ENCODE data around the gene AHCYL2. TPM values are rescaled to one million over a fixed set of nuclear protein-coding genes. Genes with fewer than 3 reads are reported as not detected.

Gene AHCYL2
- total RNA-seq, 4 donors from 2014 or later: 33.5 to 61.2 (median 41.7) TPM

DNA sequence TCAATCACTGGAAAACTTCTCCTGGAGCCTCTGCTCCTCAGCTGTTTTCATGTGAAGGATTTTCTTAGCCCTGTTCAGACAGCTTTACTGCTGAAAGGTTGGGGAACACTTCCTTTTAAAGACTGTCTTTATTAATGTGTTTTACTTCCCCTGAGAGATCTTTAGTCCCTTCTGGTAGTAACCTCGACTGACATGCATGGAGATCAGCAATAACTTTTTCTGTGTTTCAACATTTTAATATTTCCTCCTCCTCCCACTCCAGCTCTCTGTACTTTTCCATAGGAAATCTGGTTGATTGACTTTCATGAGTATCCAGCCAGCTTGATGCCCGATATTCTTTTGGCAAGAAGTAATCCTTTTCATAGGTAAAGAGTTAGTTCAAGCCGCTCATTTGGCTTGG lies 146.7 kb downstream of the AHCYL2 start:
- no peak for DNase-seq (ENCODE audit: low spot score in 2 of 2)
- no peaks in the 10 kb centered on the region for H3K36me3 ChIP-seq
- peaks cover 29% of the 10 kb centered on the region for H3K4me1 ChIP-seq
- no peaks in the 10 kb centered on the region for H3K27me3 ChIP-seq
- TF ChIP-seq POLR2A (IDR thresholded peaks at IDR 0.05) (no peak), EP300 (IDR thresholded peaks at IDR 0.05) (no peak), POLR2AphosphoS5 (IDR thresholded peaks at IDR 0.05) (no peak)
- TF ChIP-seq, protein P1, sequence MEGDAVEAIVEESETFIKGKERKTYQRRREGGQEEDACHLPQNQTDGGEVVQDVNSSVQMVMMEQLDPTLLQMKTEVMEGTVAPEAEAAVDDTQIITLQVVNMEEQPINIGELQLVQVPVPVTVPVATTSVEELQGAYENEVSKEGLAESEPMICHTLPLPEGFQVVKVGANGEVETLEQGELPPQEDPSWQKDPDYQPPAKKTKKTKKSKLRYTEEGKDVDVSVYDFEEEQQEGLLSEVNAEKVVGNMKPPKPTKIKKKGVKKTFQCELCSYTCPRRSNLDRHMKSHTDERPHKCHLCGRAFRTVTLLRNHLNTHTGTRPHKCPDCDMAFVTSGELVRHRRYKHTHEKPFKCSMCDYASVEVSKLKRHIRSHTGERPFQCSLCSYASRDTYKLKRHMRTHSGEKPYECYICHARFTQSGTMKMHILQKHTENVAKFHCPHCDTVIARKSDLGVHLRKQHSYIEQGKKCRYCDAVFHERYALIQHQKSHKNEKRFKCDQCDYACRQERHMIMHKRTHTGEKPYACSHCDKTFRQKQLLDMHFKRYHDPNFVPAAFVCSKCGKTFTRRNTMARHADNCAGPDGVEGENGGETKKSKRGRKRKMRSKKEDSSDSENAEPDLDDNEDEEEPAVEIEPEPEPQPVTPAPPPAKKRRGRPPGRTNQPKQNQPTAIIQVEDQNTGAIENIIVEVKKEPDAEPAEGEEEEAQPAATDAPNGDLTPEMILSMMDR (IDR thresholded peaks at IDR 0.05): no peak
- H3K9me3 ChIP-seq: no peaks in the 10 kb centered on the region
- peak overlapping the region; percentile 39 for H3K27ac ChIP-seq
- H3K4me3 ChIP-seq: peak overlapping the region; percentile 24
- 39% methylated on average over 3 of the region's 3 CpGs for WGBS

DNA sequence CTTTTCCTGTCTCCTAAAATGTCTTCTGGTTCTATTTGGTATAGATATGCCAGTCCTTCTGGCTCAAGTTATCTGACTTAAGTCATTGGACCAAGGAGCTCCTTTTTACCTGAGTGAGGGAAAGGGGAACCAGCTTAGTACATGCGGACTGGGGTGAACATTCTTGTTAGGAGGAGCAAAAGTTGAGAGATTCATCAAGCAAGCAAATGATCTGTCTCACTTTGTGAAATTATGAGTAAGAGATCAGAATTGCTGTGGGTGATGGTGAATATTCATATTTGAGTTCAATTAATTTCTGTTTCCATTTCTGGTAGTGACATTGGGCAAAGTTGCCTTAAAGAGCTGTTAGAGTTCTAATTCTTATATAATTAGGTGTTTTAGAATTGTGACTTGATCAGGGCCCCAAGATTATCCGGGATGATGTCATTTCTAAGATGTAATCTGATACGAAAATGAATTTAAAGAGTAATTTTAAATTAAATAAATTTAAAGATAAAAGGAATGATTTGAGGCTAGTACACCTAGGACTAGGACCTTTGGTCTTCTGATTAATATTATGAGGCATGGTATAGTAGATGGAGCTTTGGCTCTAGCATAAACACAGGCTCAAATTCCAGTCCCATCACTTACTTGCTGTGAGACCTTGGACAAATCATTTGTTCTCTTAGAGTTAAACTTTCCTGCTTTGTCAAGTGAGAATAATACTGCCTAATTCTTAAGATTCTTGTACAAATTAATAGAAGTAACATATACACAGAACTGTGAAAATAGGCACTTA lies 149.0 kb downstream of the AHCYL2 start:
- no peaks in the 10 kb centered on the region for H3K36me3 ChIP-seq
- no peaks in the 10 kb centered on the region for H3K9me3 ChIP-seq
- 82% methylated on average over 3 of the region's 3 CpGs for WGBS
- H3K4me3 ChIP-seq: no peak overlapping the region
- TF ChIP-seq EP300 (IDR thresholded peaks at IDR 0.05) (no peak), POLR2A (IDR thresholded peaks at IDR 0.05) (no peak), POLR2AphosphoS5 (IDR thresholded peaks at IDR 0.05) (no peak)
- TF ChIP-seq, protein P1 (IDR thresholded peaks at IDR 0.05): no peak
- no peak for DNase-seq (ENCODE audit: low spot score in 2 of 2)
- H3K27ac ChIP-seq: peak overlapping the region; percentile 26
- no peaks in the 10 kb centered on the region for H3K27me3 ChIP-seq
- H3K4me1 ChIP-seq: peaks cover 14% of the 10 kb centered on the region

DNA sequence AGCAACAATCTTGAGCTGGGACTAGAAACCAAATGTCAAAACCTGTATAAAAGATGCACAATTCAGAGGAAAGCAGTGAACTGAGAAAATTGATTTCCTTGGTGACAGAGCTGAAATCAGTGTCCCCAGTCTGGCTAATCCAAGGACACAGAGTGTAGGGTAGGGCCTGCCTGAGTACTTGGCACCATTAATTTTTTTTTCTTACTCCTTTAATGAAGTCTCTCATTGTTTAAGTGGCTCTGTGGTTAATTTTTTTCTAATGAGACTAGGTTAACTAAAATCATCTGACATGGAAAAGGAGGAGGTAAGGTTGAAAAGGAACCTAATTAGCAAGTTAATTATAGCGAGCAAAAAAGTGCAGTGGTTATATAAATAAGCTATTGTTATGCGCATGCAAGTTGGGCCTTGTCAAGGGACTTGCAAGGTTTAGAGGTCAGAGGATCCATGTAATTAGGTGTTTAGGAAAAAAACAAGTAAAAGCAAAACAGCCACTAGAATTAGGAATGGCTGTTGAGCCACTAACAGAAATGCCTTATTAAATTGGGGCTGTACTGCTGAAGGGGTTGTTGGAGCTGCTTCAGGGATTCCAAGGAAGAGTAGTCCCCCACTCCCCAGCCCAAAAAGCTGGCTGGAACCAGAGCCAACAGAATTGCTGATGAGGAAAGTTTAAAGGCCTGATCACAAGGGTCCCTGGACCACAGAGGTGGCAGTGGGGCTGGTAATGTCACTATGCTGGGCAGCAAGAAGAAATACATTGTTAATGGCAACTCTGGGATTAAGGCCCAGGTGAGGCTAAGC lies 150.5 kb downstream of the AHCYL2 start:
- 53% methylated on average over 2 of the region's 2 CpGs for WGBS
- TF ChIP-seq POLR2AphosphoS5 (IDR thresholded peaks at IDR 0.05): no peak
- no peak for TF ChIP-seq POLR2A (IDR thresholded peaks at IDR 0.05)
- TF ChIP-seq EP300 (IDR thresholded peaks at IDR 0.05): no peak
- TF ChIP-seq, protein P1 (IDR thresholded peaks at IDR 0.05): no peak
- H3K27me3 ChIP-seq: no peaks in the 10 kb centered on the region
- DNase-seq (ENCODE audit: low spot score in 2 of 2): no peak
- H3K27ac ChIP-seq: peak overlapping the region; percentile 68
- peaks cover 14% of the 10 kb centered on the region for H3K4me1 ChIP-seq
- H3K36me3 ChIP-seq: peaks cover 3% of the 10 kb centered on the region
- no peaks in the 10 kb centered on the region for H3K9me3 ChIP-seq
- H3K4me3 ChIP-seq: no peak overlapping the region

DNA sequence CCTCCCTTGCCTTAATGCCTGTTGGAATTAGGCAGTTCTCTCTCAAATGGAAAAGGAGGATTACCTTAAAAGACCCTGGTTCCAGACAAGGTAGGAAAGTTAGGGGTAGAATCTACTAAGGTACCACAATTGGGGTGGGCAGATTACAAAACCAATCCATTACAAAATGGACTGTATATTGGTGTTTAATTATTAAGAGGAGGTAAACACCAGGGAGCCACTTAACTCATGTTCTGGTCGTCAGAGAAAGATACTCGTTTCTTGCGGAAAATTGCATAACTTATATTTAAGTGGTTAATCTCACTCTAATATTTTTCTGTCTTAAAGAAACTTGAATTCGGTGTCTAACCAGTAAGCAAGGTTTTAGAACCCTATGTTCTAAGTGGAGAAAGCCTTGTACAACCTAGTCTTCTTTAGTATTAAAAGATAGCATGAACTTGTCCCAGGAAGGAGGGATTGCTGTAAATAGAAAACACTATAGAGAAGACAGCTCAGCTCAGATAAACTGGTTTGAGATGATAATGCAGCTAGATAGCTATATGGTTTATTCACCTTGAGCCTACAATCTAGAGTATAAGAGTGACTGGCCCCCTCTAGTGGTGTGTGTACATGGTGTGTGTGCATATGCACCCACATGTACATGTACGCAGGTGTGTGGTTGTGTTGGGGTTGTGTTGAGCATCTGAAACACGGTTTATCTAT lies 151.4 kb downstream of the AHCYL2 start:
- H3K27me3 ChIP-seq: no peaks in the 10 kb centered on the region
- H3K9me3 ChIP-seq: no peaks in the 10 kb centered on the region
- no peak for DNase-seq (ENCODE audit: low spot score in 2 of 2)
- H3K36me3 ChIP-seq: peaks cover 9% of the 10 kb centered on the region
- H3K4me3 ChIP-seq: no peak overlapping the region
- H3K4me1 ChIP-seq: peaks cover 14% of the 10 kb centered on the region
- TF ChIP-seq POLR2AphosphoS5 (IDR thresholded peaks at IDR 0.05): no peak
- no peak for TF ChIP-seq EP300 (IDR thresholded peaks at IDR 0.05)
- TF ChIP-seq, protein P1 (IDR thresholded peaks at IDR 0.05): peak; percentile 30 to 53
- TF ChIP-seq POLR2A (IDR thresholded peaks at IDR 0.05): no peak
- 68% methylated on average over 6 of the region's 6 CpGs for WGBS
- H3K27ac ChIP-seq: peak overlapping the region; percentile 26
